GM12874 (cell line): Measurements from ENCODE around the gene TIAM2.

Experiments used
- TF ChIP-seq, protein P1 (sequence below): IDR thresholded peaks from 2 replicates; pipeline ENCODE4 v1.5.1; 2011; ENCODE audit warnings: low read depth, mild to moderate bottlenecking, control low read depth, low read length, moderate library complexity; ENCODE audit not compliant: insufficient read depth

The TIAM2 gene

DNA sequence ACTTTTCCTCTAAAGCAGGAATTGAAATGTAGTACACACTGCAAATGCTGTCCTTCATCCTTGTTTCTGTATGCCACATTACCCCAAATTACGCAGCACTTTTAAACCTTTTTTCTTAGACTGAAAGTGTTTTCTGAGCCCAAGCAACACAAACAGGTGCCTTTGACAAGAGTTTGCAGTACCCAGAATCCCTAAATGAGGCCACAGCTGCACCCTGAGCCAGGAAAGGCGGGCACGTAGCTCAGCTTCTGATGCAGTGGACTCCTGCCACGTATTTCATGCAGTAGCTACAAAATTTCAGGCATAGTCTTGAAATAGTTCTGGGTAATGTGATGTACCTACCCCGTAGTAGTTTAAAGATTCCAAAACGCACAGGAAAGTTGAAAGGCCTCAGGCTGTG lies 237.7 kb downstream of the TIAM2 start:
- TF ChIP-seq, protein P1, sequence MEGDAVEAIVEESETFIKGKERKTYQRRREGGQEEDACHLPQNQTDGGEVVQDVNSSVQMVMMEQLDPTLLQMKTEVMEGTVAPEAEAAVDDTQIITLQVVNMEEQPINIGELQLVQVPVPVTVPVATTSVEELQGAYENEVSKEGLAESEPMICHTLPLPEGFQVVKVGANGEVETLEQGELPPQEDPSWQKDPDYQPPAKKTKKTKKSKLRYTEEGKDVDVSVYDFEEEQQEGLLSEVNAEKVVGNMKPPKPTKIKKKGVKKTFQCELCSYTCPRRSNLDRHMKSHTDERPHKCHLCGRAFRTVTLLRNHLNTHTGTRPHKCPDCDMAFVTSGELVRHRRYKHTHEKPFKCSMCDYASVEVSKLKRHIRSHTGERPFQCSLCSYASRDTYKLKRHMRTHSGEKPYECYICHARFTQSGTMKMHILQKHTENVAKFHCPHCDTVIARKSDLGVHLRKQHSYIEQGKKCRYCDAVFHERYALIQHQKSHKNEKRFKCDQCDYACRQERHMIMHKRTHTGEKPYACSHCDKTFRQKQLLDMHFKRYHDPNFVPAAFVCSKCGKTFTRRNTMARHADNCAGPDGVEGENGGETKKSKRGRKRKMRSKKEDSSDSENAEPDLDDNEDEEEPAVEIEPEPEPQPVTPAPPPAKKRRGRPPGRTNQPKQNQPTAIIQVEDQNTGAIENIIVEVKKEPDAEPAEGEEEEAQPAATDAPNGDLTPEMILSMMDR = no peak

DNA sequence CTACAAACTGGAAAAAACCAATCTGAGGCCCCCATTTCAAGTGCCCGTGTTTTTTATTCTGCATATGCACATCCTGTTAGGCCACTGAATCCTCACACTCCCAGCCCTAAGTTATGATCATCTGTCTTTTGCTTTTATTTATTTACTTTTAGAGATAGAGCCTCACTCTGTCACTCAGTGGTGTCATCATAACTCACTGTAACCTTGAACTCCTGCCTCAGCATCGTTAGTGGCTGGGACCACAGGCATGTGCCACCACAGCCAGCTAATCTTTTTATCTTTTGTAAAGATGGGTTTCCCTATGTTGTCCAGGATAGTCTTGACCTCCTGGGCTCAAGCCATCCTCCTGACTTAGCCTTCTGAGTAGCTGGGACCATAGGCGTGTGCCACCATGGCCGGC lies 239.1 kb downstream of the TIAM2 start:
- TF ChIP-seq, protein P1 = no peak

DNA sequence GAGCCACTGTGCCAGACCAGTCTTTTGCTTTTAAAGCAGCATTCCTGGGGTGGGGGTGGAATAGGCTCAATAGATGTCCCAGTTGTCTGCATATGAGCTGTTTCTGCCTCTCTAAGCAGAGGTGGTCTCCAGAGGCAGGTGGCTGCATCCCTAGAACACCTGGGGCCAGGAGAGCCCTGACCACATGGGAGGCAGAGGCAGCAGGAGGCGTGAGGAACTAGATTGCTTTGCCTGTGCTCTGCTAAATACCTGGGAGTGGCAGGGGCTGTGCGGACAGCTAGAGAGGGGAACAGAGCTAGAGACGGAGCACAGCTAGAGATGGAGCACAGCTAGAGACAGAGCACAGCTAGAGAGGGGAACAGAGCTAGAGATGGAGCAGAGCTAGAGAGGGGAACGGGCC lies 239.6 kb downstream of the TIAM2 start:
- TF ChIP-seq, protein P1 = no peak

DNA sequence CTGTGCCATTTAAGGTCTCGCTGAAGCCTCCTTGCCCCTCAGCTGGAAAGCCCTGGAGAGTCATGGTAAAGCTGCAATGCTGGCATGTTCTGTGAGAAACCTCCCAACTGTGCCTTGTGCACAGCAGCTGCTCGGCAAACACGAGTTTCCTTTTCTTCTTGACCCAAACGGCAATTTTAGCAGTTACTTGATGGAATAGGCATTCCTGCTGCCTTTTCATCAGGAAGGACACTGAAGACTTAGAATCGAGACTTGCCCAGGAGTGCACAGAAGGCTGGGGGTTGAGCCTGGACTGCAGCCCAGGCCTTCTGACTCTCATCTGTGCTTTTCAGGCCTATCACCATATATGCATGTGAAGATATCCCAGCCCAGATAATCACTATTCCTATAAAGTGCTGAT lies 240.0 kb downstream of the TIAM2 start:
- TF ChIP-seq, protein P1 = no peak

DNA sequence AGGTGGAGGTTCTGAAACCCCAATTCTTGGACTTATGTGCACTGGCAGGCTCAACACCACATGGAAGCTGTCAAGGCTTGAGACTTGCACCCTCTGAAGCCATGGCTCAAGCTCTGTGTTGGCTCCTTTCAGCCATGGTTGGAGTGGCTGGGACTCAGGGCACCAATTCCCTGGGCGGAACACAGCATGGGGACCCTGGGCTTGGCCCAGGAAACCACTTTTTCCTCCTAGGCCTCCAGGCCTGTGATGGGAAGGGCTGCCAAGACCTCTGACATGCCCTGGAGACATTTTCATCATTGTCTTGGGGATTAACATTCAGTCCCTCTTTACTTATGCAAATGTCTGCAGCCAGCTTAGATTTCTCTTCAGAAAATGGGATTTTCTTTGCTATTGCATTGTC lies 242.5 kb downstream of the TIAM2 start:
- TF ChIP-seq, protein P1 = no peak

DNA sequence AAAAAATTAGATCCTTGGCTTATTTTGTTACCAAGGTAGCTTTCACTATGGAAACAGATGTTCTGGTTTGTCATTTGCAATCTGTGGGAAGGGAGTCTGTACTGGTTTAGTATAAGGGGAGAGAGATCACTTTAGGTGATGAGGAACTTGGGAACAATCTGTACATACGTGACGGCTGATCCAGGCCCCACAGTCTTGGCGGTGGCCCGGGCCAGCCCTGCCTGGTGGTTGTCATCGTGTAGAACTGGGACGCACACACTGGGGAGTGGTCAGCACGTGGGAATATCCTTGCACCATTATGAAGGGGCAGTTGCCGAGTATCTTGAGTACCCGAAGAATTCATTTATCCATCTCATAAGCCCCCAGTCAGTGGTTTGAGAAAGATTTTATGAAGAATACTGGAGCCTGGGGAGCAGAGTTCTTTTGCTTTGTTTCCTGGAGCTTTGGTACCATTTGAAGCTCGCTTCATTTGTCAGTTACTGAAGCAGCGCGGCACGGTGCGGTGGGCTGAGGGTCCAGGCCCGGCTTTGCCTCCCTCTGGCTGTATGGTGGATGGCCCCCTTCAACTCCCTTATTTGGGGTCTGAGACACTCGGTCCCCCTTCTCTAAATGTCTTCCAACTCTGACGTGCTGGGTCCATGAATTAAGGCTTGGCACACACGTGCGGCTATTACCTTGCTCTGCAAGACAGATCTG lies 245.9 kb downstream of the TIAM2 start:
- TF ChIP-seq, protein P1 = no peak

DNA sequence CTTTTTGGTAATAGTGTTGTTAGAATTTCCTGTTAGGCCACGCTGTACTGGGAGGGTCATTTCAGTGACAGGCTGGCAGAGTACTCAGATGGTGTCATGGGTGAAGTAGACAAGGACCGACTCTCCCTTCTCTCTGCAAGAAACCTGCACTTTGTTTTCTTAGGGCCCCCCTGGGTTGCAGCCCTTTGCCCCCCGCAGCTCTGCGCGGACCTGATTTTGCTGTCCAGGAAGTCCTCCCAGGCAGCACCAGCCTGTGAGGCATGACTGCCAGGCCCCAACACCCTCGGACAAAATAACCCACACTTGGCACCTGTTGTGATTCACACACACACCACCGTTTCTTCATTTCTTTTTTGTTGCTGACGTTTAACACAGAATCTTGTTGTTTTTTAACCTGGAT lies 246.9 kb downstream of the TIAM2 start:
- TF ChIP-seq, protein P1 = no peak
